HG02610 (cell line): ENCODE results near the gene PTPRR.

Source experiments
- ATAC-seq: cut with Tn5 transposase; IDR thresholded peaks from one replicate; pipeline ENCODE4 v1.9.1; 2021; ENCODE audit warnings: mild to moderate bottlenecking, moderate library complexity; ENCODE audit not compliant: unreplicated experiment

Gene PTPRR

DNA sequence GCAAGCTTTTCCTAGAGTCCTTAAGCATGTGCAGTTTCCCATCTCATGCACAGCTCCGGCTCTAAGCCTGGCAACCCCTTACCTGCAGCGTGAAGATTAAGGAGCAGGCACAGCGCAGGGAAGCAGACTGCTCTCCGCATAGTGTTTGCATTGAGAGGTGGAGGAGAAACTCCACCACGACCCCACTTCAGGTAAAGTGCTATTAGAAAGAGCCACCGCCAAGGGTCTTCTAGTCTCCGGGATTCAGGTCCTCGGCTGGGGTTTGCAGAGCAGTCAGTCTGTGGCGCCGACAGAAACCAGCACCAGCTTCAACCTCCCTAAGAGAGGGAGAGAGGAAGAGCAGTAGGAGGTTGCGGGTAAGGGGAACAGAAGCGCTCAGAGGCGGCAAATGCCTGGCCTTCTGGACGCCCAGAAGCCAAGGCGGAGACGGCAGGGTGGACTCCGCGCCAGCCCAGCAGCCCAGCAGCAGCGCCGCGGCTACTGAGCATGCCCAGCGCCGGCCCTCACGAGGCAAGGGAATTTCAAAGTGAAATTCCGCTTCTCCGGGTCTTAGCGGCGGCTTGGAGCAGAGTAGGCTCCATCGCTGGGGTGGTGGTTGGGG is at the start of gene PTPRR:
Gene PTPRR (minus strand): TSS at position 488 of the 601 bp plus-strand sequence. CDS start 348 bp downstream, at position 140.
- no peak for ATAC-seq

DNA sequence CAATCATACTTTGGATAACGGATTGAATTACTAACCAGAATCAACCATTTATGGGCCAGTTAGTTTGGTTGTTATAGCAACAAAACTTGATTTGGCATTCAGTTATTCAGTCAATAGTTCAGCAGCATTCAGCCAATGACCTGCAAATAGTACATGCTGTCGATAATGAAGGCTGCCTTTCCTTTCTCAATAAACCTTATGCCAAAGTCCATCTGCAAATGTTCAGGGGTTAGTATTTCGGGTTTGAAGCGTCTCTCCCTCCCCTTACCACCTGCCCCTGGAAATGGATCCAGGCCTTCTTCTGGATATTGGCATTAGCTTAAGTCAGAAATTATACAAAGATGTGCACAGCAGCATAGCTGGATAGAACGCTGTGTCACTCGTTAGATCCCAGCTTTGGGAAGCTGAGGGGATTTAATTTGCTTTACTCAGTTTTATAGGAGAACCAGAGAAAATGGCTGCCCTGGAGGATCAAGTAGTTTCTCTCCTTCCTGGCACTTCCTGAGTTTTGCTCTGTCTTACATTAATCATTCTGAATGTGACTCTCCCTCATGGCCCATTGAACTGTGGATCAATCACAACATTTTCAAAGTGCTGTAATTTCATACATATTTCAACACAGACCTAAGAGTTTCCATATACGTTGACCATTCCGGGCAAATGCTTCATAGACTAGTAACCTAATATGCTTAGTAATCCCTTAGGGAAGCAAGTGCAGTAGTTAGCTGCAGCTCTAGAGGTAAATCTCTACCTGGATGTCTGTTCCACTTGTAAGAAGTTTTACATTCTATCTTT is 46.7 kb upstream of the PTPRR start:
- ATAC-seq: no peak

DNA sequence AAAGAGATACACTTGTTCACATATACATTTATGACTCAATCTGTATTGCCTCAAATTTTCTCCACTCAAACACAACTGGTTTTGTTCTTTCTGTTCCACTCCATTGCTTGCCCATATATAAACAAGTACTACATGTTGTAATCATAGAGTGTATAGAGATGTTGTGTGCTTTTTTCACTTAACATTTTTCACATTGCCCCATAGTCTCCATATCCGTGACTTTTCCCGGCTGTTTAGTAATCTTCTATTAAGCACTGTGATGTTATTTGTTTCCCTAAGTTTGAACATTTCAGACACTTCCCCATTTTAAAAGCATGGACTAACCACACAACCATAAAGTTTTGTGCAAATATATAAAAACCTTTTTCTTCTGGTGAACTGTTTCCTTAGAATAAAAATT is 45.5 kb upstream of the PTPRR start:
- ATAC-seq: no peak

- ATAC-seq: no peak
These were observed 44.5 kb upstream of the PTPRR start for GRCh38 chr12:70964867-70965510.

DNA sequence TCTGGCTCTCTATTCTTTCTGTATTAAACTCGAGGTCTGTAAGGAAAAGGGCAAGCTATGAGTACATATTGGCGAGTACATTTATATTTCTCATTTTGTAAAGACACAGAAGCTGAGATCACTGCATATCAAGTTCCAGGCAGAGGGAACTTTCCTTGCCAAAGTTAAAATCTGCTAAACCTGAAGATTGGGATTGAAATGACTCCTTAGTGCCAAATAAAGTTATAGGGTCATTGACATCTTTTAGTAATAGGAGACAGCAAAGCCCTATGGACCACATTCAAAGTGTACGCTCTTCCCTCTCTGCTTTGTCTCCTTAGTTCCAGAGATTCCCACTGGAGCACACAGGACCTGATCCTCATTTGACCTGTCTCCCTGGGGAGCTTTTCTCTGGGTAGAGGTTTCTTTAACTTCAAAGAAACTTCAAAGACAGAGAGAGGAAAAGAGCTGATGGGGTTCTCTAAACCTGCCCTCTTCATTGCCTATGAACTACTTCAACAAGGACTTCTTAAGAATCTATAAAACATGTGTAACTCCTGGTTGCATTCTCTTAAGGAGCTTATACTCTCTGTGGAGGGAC is 42.6 kb upstream of the PTPRR start:
- ATAC-seq: no peak

- ATAC-seq: peak; percentile 61
These were observed 41.8 kb upstream of the PTPRR start for GRCh38 chr12:70962226-70962794.

DNA sequence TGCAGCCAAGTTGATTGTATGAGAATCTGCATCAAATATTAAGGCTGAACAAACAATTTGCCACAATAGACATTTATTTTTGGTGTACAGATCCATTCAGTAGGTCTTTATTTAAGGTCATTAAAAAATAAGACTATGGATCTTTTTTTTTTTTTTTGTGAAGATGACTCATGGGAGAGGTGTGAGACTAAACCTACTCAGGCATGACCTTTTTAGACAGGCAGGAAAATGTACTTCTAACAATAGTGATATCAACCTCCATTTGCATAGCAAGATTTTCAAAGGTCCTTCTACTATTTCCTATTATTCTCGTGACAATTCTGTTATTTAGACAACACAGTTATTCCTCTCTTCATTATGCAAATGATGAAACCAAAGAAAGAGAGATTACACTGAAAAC is 39.9 kb upstream of the PTPRR start:
- no peak for ATAC-seq

GRCh38 chr12:70955415-70955814 is 34.9 kb upstream of the PTPRR start:
- no peak for ATAC-seq

DNA sequence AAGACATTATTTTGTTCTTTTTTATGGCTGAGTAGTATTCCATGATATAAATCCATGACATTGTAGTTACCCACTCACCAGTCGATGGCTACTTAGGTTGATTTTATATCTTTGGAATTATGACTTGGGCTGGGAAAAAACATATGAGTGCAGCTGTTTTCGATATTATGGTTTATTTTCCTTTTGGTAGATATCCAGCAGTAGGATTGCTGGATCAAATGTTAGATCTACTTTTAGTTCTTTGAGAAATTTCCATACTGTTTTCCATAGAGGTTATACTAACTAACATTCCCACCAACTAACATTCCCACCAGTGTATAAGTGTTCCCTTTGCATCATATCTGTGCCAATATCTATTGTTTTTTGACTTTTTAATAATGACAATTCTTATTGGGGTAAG is 29.9 kb upstream of the PTPRR start:
- no peak for ATAC-seq

DNA sequence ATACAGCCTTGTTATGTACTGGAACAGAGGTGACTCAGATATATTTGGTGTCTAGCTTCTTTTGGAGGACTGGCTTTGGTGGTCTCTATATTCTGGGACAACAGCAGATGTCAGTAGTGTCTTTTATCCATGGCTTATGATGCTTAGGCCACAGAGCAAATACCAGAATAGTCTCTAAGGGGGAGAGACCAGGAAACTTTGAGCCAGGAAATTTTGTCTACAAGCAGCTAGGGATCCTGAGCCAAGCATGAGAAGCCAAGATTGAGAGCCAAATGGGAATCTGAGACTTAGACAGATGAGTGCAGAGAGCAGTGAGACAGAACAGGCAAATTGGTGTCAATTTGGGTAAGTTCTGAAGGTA is 28.4 kb upstream of the PTPRR start:
- no peak for ATAC-seq

DNA sequence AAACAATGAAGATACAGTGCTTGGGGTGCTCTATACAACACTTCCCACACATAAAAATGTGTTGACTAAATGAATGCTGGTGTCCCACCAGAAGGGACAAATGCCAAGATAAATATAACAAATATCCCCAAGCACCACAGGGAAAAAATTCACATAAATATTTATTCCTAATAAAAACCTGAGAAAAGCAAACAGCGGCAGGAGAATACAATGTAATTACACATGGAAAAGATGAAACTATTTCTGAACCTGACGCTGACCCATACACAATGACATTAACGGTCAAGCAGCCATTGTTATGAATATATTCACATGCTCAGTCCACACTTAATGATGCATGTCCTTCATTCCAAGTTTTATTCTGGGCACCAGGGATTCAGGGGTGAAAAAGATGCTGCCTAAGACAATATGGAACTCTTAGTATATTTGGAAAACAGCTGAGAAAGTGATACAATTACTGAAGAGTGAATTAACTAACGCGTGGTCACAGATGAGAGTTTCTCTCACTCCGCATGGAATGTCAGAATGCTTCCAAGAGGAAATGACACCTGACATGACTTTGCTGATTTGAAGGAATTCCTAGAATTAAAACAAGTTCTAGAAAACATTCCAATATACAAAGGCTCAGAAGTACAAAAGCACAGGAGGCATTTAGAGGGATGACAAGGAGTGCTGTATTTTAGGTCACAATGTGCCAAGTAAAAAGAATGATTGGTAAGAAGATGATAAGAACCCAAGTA is 27.9 kb upstream of the PTPRR start:
- no peak for ATAC-seq

DNA sequence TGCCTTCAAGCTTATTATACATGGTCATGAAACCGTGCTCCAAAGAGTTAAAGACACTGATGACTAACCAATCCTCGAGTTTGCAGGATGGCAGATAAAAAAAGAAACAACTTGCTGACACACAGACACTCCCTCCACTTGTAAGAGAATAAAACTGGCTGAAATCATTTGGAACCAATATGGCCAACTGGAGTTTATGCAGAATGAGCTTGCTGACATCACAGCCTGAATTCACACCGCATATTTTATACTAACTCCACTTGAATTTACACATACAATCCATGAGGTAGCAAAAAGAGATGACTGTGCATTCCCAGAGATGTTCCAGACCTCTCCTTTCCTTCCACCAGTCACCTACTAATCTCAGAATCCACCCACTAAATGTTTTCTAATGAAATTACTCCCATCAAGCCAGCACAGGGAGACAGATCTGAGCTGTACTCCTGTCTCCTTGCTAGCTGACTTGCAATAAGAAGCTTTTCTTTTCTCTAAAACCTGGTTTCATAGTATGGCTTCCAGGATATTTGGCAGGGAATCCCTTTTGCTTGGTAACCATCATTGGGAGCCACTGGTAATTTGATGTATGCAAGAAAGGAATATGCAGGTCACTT is 15.8 kb upstream of the PTPRR start:
- no peak for ATAC-seq

GRCh38 chr12:70933133-70933532 is 12.6 kb upstream of the PTPRR start:
- ATAC-seq: no peak

DNA sequence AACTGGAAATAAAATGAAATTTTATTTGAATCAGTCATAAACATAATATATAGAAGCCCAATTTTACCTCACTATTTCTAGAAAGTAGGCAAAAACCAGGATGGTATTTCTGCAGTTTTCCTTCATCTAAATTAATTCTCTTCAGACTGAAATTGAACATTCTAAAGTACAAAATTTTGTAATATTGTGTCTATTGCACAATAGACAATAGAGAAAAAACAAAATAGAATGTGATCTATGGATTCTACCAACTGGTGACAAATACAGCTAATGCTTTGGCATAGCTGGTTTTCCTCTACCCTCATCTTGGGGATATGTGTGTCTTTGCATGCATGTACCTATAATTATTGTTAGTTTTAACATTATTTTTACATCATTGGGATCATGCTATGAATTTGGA is 8.5 kb upstream of the PTPRR start:
- no peak for ATAC-seq

DNA sequence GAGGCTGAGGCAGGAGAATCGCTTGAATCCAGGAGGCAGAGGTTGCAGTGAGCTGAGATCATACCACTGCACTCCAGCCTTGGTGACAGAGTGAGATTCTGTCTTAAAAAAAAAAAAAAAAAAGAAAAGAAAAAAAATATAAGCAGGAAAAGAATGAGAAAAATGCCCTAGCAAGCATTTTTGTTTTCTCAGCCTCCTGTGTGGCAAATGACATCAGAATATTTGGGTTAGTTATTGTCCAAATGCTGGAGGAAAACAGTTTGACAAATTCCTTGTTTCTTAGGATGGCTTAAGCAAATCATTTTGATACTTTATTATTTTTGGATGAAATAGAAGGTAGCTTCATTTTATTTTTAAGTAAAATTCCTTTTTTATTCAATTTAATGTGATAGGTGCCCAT is 7.5 kb upstream of the PTPRR start:
- no peak for ATAC-seq

GRCh38 chr12:70927356-70927755 is 6.8 kb upstream of the PTPRR start:
- no peak for ATAC-seq

DNA sequence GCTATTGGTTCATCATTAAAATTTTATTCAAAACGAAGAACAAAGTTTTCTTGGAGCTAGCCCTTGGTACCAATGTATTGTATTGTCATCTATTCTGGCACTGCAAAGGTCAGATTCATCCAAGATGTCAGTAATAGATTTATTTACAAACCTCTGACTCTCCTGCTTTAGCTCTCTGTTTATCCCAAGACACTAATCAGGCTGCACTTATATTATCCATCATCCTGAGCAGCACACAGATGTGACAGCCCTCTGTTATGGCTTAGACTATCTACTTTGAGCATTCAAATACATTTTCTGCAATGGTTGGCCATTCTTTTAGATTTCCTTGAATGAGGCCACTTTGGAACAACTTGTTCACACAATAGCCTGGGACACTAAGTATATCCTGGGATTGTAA is 5.0 kb upstream of the PTPRR start:
- ATAC-seq: no peak

GRCh38 chr12:70920891-70921290 is 353 bp upstream of the PTPRR start:
- ATAC-seq: no peak

DNA sequence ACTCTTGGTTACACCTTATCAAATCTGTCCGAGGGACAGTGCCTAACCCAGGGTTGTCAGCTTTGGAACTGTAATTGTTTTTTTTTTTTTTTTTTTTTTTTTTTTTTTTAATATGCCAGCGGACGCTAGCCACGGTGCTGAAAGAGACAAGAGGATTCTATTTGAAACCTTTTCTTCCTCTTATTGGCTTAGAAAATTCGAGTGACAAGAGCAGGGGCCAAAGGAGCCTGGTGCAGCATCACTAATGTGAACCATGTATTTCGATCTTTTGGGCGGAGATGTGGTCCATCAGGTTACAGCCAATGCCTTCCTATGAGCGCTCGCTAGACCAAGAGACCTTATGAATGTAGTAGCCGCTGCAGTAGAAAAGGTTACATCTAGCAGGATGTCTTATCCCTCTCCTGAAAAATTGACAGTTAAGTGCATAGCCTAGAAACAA is 922 bp downstream of the PTPRR start:
- ATAC-seq: no peak

- no peak for ATAC-seq
These were observed 1.4 kb downstream of the PTPRR start for GRCh38 chr12:70919176-70919575.
